HFF-Myc (cell line): ENCODE measurements around the gene SLC66A2.

Source experiments
- DNase-seq: peaks from one replicate; pipeline ENCODE4 v3.0.0-alpha.2; 2011; ENCODE audit warnings: low read depth; ENCODE audit errors: extremely low read depth
- H3K4me3 ChIP-seq: replicated peaks from 2 replicates; pipeline ENCODE4 v1.5.1; 2011; ENCODE audit warnings: low read depth, mild to moderate bottlenecking, control low read depth, low read length
- CTCF ChIP-seq: IDR thresholded peaks from 2 replicates; pipeline ENCODE4 v1.5.1; 2012; ENCODE audit warnings: mild to moderate bottlenecking, low read depth, low read length, control low read depth; ENCODE audit errors: missing control alignments

Gene SLC66A2

GRCh38 chr18:79979843-79980242 lies 28.4 kb upstream of the SLC66A2 start:
- no peak for DNase-seq
- H3K4me3 ChIP-seq: no peak overlapping the region
- no peak for TF ChIP-seq CTCF

- TF ChIP-seq CTCF: no peak
- no peak overlapping the region for H3K4me3 ChIP-seq
- no peak for DNase-seq
These were observed 24.7 kb upstream of the SLC66A2 start for GRCh38 chr18:79975985-79976680.

GRCh38 chr18:79975043-79975442 lies 23.6 kb upstream of the SLC66A2 start:
- H3K4me3 ChIP-seq: no peak overlapping the region
- DNase-seq: no peak
- no peak for TF ChIP-seq CTCF

- H3K4me3 ChIP-seq: no peak overlapping the region
- no peak for TF ChIP-seq CTCF
- no peak for DNase-seq
These were observed 22.7 kb upstream of the SLC66A2 start for GRCh38 chr18:79974025-79974654.

GRCh38 chr18:79973517-79973916 lies 22.1 kb upstream of the SLC66A2 start:
- no peak for DNase-seq
- no peak for TF ChIP-seq CTCF
- H3K4me3 ChIP-seq: no peak overlapping the region

- no peak for DNase-seq
- H3K4me3 ChIP-seq: no peak overlapping the region
- TF ChIP-seq CTCF: no peak
These were observed 21.3 kb upstream of the SLC66A2 start for GRCh38 chr18:79972720-79973119.
